ENCODE results near the gene ZNRD2.

ZNRD2 gene

GRCh38 chr11:65535102-65535501 lies 35.2 kb upstream of the ZNRD2 start:
- H3K36me3 ChIP-seq (ENCODE audit: insufficient read depth, insufficient read length, low read length): peaks cover 88% of the 10 kb centered on the region
- no peak for DNase-seq (ENCODE audit: low read depth, low spot score)
- TF ChIP-seq SUZ12 (IDR thresholded peaks at IDR 0.05; ENCODE audit: extremely low read depth, insufficient read depth, insufficient read length): no peak
- TF ChIP-seq YY1 (IDR thresholded peaks at IDR 0.05; ENCODE audit: insufficient read depth, insufficient read length): no peak
- TF ChIP-seq ZNF274 (IDR thresholded peaks at IDR 0.05; ENCODE audit: low read depth, low read length): no peak
- no peak overlapping the region for H3K4me3 ChIP-seq (ENCODE audit: insufficient read length, low read depth)
- H3K9ac ChIP-seq (ENCODE audit: insufficient read length, low read depth): no peak overlapping the region
- no peaks in the 10 kb centered on the region for H3K27me3 ChIP-seq (ENCODE audit: insufficient read depth, insufficient read length)
- peaks cover 4% of the 10 kb centered on the region for H3K4me1 ChIP-seq (ENCODE audit: insufficient read depth, insufficient read length)
- no peaks in the 10 kb centered on the region for H3K9me3 ChIP-seq (ENCODE audit: insufficient read depth, low read length)

GRCh38 chr11:65536412-65537295 lies 33.6 kb upstream of the ZNRD2 start:
- Histone ChIP-seq H3K4me1 (ENCODE audit: insufficient read depth, insufficient read length) (peaks cover 7% of the 10 kb centered on the region), H3K36me3 (ENCODE audit: insufficient read depth, insufficient read length, low read length) (peaks cover 72% of the 10 kb centered on the region), H3K27me3 (ENCODE audit: insufficient read depth, insufficient read length) (no peaks in the 10 kb centered on the region), H3K4me3 (ENCODE audit: insufficient read length, low read depth) (no peak overlapping the region), H3K9me3 (ENCODE audit: insufficient read depth, low read length) (no peaks in the 10 kb centered on the region), H3K9ac (ENCODE audit: insufficient read length, low read depth) (no peak overlapping the region)
- DNase-seq (ENCODE audit: low read depth, low spot score): no peak
- TF ChIP-seq SUZ12 (IDR thresholded peaks at IDR 0.05; ENCODE audit: extremely low read depth, insufficient read depth, insufficient read length) (no peak), ZNF274 (IDR thresholded peaks at IDR 0.05; ENCODE audit: low read depth, low read length) (no peak), YY1 (IDR thresholded peaks at IDR 0.05; ENCODE audit: insufficient read depth, insufficient read length) (no peak)

- no peak overlapping the region for H3K4me3 ChIP-seq (ENCODE audit: insufficient read length, low read depth)
- no peaks in the 10 kb centered on the region for H3K27me3 ChIP-seq (ENCODE audit: insufficient read depth, insufficient read length)
- TF ChIP-seq ZNF274 (IDR thresholded peaks at IDR 0.05; ENCODE audit: low read depth, low read length) (no peak), YY1 (IDR thresholded peaks at IDR 0.05; ENCODE audit: insufficient read depth, insufficient read length) (no peak), SUZ12 (IDR thresholded peaks at IDR 0.05; ENCODE audit: extremely low read depth, insufficient read depth, insufficient read length) (no peak)
- no peaks in the 10 kb centered on the region for H3K9me3 ChIP-seq (ENCODE audit: insufficient read depth, low read length)
- H3K4me1 ChIP-seq (ENCODE audit: insufficient read depth, insufficient read length): peaks cover 7% of the 10 kb centered on the region
- DNase-seq (ENCODE audit: low read depth, low spot score): no peak
- no peak overlapping the region for H3K9ac ChIP-seq (ENCODE audit: insufficient read length, low read depth)
- peaks cover 68% of the 10 kb centered on the region for H3K36me3 ChIP-seq (ENCODE audit: insufficient read depth, insufficient read length, low read length)
Measured at GRCh38 chr11:65537296-65537597, 33.0 kb upstream of the ZNRD2 start.

GRCh38 chr11:65537620-65538231 lies 32.6 kb upstream of the ZNRD2 start:
- TF ChIP-seq SUZ12 (IDR thresholded peaks at IDR 0.05; ENCODE audit: extremely low read depth, insufficient read depth, insufficient read length): no peak
- TF ChIP-seq YY1 (IDR thresholded peaks at IDR 0.05; ENCODE audit: insufficient read depth, insufficient read length): no peak
- TF ChIP-seq ZNF274 (IDR thresholded peaks at IDR 0.05; ENCODE audit: low read depth, low read length): no peak

GRCh38 chr11:65538232-65538914 lies 31.9 kb upstream of the ZNRD2 start:
- no peak for DNase-seq (ENCODE audit: low read depth, low spot score)
- no peaks in the 10 kb centered on the region for H3K9me3 ChIP-seq (ENCODE audit: insufficient read depth, low read length)
- H3K9ac ChIP-seq (ENCODE audit: insufficient read length, low read depth): no peak overlapping the region
- peaks cover 57% of the 10 kb centered on the region for H3K36me3 ChIP-seq (ENCODE audit: insufficient read depth, insufficient read length, low read length)
- TF ChIP-seq ZNF274 (IDR thresholded peaks at IDR 0.05; ENCODE audit: low read depth, low read length) (no peak), SUZ12 (IDR thresholded peaks at IDR 0.05; ENCODE audit: extremely low read depth, insufficient read depth, insufficient read length) (no peak), YY1 (IDR thresholded peaks at IDR 0.05; ENCODE audit: insufficient read depth, insufficient read length) (no peak)
- no peak overlapping the region for H3K4me3 ChIP-seq (ENCODE audit: insufficient read length, low read depth)
- no peaks in the 10 kb centered on the region for H3K27me3 ChIP-seq (ENCODE audit: insufficient read depth, insufficient read length)
- H3K4me1 ChIP-seq (ENCODE audit: insufficient read depth, insufficient read length): peaks cover 7% of the 10 kb centered on the region

More at GRCh38 chr11:65537620-65538231, 32.6 kb upstream of the ZNRD2 start:
- H3K4me1 ChIP-seq (ENCODE audit: insufficient read depth, insufficient read length): peaks cover 7% of the 10 kb centered on the region
- H3K27me3 ChIP-seq (ENCODE audit: insufficient read depth, insufficient read length): no peaks in the 10 kb centered on the region
- peaks cover 63% of the 10 kb centered on the region for H3K36me3 ChIP-seq (ENCODE audit: insufficient read depth, insufficient read length, low read length)
- H3K9ac ChIP-seq (ENCODE audit: insufficient read length, low read depth): no peak overlapping the region
- no peak for DNase-seq (ENCODE audit: low read depth, low spot score)
- no peak overlapping the region for H3K4me3 ChIP-seq (ENCODE audit: insufficient read length, low read depth)
- no peaks in the 10 kb centered on the region for H3K9me3 ChIP-seq (ENCODE audit: insufficient read depth, low read length)

GRCh38 chr11:65538915-65539743 lies 31.1 kb upstream of the ZNRD2 start:
- Histone ChIP-seq H3K4me1 (ENCODE audit: insufficient read depth, insufficient read length) (peaks cover 7% of the 10 kb centered on the region), H3K9ac (ENCODE audit: insufficient read length, low read depth) (no peak overlapping the region), H3K27me3 (ENCODE audit: insufficient read depth, insufficient read length) (no peaks in the 10 kb centered on the region), H3K4me3 (ENCODE audit: insufficient read length, low read depth) (no peak overlapping the region), H3K36me3 (ENCODE audit: insufficient read depth, insufficient read length, low read length) (peaks cover 52% of the 10 kb centered on the region), H3K9me3 (ENCODE audit: insufficient read depth, low read length) (no peaks in the 10 kb centered on the region)
- DNase-seq (ENCODE audit: low read depth, low spot score): no peak
- TF ChIP-seq ZNF274 (IDR thresholded peaks at IDR 0.05; ENCODE audit: low read depth, low read length): no peak
- no peak for TF ChIP-seq SUZ12 (IDR thresholded peaks at IDR 0.05; ENCODE audit: extremely low read depth, insufficient read depth, insufficient read length)
- TF ChIP-seq YY1 (IDR thresholded peaks at IDR 0.05; ENCODE audit: insufficient read depth, insufficient read length): no peak
